Transverse colon (tissue), 4 donors: ENCODE data around the gene ILKAP.

Source experiments
- CTCF ChIP-seq, 5 experiments: fragments of 200-600 bp in 3 of 5; fragments of 450-650 bp in 2 of 5; sonication (generic) in 3 of 5; IDR thresholded peaks; 1 replicate in 2 of 5; 2 replicates in 3 of 5; pipeline ENCODE4 v1.5.1; 2016 to 2017; ENCODE audit warnings: antibody characterized with exemption in 5 of 5, inconsistent platforms in 3 of 5, mild to moderate bottlenecking in 2 of 5, moderate library complexity in 1 of 5
- POLR2AphosphoS5 ChIP-seq, 3 donors: sonication (generic); formaldehyde crosslinking; IDR thresholded peaks; one replicate each; pipeline ENCODE4 v1.6.1; 2016; ENCODE audit warnings: antibody characterized with exemption in 3 of 3

GRCh38 chr2:238182362-238182761, 21.1 kb downstream of the ILKAP start:
- TF ChIP-seq CTCF (IDR thresholded peaks at IDR 0.05) (no peak), POLR2AphosphoS5 (IDR thresholded peaks at IDR 0.05) (no peak)
